Measurements from ENCODE around the gene SLF2.

SLF2 gene

DNA sequence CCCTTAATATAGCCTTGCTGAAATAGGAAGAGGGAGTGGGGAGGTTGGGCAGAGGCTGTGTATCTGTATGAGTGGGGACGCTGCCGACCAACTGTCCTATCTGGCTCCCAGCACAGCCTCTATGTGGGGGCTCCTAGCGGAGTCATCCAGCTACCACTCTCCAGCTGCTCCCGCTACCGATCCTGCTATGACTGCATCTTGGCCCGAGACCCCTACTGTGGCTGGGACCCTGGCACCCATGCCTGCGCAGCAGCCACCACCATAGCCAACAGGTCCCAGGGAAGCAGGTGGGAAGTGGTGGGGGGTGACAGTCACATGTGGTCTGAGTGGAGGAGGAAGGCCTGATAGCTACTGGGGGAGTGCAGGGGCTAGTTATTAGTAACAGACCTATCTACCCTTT is 67.9 kb downstream of the SLF2 start:
- no peak for DNase-seq (ENCODE audit: low spot score)

DNA sequence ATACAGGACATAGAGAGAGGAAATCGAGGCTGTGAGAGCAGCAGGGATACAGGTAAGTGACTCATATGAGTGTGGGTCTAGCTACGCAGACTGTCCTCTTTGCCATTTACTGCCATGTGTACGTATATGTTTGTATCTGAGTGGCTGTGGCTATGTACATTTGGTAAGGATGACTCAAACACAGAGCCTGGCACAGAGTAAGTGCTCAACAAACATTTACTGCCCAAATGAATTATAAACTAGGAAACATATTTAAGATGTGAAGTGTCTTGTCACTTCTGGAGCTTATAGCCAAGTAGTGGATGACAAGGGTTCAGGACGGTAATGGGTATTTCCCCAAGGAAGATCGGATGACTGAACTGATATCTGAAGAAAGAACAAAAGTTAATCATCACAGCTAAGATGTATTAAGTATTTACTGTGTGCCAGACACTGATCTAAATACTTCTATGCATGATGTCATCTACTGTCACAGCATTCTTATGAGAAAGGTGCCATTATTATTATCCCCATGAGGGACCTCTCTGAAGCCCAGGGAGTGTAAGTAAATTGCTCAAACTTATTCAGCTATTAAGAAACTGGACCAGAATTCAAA is 68.5 kb downstream of the SLF2 start:
- no peak for DNase-seq (ENCODE audit: low spot score)

- DNase-seq (ENCODE audit: low spot score), result no peak
Observed at GRCh38 chr10:100982916-100983830, 70.4 kb downstream of the SLF2 start.

GRCh38 chr10:100983868-100984671 is 71.3 kb downstream of the SLF2 start:
- DNase-seq (ENCODE audit: low spot score), result no peak

DNA sequence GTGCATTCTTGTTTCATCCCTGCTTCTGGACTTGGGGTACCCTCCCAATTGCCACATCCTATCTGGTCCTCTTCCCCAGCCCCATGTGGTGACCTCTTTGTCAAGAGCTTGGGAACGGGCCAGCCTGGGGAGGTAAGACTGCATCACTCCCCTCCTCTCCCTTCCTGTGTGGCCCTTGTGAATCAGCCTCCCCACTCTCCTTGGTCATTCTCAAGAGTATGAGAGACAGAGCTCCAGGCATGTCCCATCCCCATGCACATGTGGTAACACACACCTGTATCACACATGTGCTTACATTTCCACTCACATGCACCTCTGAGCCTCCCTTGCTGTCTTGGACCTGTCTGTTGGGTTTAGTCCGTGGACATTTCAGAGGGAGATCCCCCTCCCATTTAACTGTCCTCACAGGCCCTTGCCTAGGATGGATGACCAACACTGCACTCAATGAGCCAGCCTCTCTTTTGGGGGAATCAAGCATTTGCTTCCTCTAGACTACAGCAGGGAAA is 72.0 kb downstream of the SLF2 start:
- no peak for DNase-seq (ENCODE audit: low spot score)

DNA sequence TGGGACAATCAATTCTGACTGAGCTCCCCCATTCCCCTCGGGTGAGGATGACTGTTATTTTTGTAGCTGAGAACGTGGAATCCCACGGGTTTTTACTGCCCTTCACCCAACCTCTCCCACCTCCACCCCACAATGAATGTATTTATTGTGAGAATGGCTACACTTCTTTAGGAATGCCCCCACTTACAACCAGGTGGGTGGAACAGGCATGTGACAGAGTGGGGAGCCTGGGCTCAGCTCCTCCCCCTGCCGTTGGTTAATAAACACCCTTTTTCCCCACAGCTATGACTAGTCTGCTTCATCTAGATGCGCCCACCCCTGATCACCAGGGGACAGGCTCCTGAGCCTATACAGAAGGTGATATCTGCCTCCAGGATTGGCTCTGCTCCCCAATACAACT is 72.6 kb downstream of the SLF2 start:
- DNase-seq (ENCODE audit: low spot score), result no peak

- DNase-seq (ENCODE audit: low spot score), result no peak
Observed at GRCh38 chr10:100986623-100986951, 73.8 kb downstream of the SLF2 start.

DNA sequence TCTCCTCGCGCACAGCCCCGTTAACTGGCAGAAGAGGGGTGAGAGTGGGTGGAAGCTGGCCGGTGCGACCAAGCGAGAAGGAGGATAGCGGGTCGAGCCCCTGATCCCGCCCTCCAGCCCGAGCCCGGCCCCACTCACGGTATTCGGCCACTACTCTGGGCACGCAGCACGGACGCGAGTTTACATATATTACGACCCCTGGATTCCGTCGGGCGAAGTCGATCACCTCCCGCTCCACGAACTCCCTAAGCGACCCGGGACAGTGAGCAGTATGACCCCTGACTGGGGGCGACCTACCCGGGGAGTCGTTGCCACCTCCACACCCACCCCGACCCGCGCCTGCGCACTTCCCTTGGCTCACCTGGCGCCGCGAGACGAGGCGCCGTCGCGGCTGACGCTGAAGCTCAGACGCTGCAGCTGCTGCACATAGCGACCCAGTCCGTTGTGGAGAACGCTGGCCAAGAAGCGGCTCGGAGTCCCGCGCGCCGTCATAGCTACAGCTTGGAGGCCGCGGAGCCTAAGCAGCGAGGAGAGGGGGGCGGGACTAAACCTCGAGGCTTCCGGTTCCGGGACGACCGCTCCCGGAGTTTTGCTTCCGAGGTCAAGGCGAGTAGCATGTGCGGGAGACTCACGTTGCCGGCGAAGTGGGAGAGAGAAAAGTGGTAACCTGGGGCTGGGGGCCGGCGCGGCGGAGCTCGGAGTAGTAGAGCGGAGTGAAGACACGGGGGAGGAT is 74.4 kb downstream of the SLF2 start, which contains the start of the genes MRPL43 and TWNK:
MRPL43 (minus strand) TSS at position 546 of the 733 bp plus-strand sequence; CDS start at position 492, 54 bp downstream.
TWNK (plus strand) TSS at position 592 of the 733 bp plus-strand sequence. CDS start 668 bp downstream, outside the sequence.
- DNase-seq (ENCODE audit: low spot score), result peak; percentile 70

GRCh38 chr10:100987685-100988049 is 74.9 kb downstream of the SLF2 start:
- DNase-seq (ENCODE audit: low spot score), result no peak

DNA sequence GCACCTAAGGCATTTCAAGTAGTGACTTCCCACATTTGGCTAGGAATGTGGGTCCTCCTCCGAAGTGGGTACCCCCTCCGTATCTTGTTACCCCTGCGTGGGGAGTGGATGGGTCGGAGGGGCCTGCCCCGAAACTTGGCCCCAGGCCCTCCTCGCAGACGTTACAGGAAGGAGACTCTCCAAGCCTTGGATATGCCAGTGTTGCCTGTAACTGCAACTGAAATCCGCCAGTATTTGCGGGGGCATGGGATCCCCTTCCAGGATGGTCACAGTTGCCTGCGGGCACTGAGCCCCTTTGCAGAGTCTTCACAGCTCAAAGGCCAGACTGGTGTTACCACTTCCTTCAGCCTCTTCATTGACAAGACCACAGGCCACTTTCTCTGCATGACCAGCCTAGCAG is 75.4 kb downstream of the SLF2 start:
- DNase-seq (ENCODE audit: low spot score), result no peak

DNA sequence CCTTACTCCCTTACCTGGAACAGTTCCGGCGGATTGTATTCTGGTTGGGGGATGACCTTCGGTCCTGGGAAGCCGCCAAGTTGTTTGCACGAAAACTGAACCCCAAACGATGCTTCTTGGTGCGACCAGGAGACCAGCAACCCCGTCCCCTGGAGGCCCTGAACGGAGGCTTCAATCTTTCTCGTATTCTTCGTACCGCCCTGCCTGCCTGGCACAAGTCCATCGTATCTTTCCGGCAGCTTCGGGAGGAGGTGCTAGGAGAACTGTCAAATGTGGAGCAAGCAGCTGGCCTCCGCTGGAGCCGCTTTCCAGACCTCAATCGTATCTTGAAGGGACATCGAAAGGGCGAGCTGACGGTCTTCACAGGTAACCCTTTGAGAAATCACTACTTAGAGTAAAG is 76.3 kb downstream of the SLF2 start:
- no peak for DNase-seq (ENCODE audit: low spot score)

DNA sequence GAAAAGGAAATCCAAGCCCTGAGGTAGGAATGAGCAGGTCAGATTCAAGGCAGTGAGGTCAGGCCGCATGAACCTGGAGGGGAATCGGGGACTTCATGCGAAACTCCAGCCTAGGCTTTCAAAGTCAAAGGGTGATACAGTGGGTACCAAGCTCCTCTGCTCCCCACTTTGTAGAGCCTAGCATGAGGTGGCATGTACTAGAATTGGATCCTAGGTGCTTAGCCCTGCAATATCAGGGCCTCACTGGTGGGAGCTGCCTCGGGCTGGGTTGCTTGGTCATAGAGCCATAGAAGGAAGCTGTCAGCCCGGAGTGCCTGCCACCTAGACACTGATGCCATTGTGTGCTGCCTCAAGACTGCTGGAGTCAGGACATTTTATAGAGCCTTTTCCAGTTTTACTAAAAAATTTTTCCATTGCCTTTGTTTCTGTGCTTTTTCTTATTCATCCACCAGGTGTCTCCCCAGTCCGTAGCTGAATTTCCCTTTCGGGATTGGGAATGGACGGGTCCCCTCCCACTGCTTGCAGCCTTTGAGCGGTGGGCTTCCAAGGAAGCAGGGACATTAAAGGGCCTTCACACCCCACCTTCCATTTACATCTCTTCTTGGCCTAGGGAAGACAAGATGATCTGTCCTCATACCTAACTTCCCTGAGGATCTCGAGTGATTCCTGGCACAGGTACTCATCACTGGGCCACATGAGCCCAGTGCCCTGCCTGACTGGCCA is 81.4 kb downstream of the SLF2 start:
- DNase-seq (ENCODE audit: low spot score), result peak; percentile 52

- DNase-seq (ENCODE audit: low spot score), result no peak
Observed at GRCh38 chr10:100995181-100995580, 82.4 kb downstream of the SLF2 start.

DNA sequence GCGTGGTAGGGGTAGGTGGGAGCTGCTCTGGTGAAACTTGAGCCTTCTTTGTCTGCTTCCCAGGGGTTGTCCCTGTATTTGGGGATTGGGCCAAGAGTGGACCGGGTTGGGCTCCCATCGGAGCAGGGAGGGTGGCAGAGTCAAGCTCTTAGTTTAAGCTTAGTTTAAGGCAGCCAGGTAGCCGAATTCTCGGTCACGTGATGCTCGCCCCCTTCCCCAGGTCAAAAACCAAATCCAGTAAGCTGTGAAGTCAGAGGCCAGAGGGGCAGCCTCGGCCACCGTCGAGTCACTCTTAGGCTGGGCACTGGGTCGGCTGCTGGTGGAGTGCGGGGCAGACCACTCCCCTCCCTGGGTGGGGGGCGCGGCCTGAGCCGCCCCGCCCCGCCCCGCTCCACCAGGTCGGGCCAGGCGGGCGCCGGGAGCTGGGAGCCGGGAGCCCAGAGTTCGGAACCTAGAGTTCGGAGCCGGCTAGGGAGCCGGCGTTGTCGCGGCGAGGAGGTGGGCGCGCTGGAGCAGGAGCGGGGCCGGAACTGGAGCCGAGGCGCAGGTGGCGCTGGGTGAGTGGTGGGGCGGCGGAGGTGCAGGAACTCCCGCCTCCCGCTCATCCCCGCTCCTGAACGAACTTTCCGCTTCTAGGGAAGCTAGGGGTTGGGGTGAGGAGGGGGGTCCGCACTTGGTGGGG is 84.1 kb downstream of the SLF2 start:
- DNase-seq (ENCODE audit: low spot score), result peak; percentile 33

DNA sequence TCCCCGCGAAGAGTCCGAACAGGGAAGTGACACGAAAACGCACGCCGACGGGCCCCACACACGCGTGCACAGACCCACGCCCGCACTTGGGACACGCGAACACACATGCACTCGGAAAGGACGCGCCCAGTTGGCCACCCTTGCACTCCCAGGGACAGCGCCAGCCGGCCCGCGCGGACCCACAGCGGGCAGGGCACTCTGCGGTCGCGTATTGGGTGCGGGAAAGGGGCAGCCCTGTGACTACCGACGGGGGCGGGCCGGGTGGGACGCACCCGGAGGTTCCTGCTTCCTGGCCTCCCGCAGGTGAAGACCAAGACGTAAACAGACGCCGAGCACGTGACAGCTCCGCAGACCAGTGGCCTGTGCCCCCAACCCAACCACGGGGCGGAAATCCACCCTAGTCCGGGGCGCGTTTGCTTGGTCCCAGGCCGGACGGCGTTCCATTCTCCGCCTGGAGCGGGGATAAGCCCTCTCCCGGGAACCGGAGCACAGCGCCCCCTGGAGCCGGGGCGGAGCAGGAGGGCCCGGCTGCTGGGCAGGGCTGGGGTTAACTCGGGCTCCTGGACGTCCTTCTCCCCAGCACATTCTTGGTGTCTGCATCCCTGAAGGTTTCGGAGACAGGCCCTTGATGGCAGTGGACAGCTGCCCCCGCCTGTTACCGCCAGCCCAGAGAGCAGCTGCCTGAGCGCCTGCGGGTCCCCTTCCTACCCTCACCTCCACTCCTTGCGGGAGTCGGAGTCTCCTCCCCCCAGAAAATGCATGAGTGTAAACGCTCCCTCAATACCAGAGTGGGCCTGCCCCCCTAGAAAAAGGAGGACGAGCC is 84.8 kb downstream of the SLF2 start:
- peak; percentile 82 for DNase-seq (ENCODE audit: low spot score)

- DNase-seq (ENCODE audit: low spot score), result peak; percentile 71
Observed at GRCh38 chr10:100998183-100998990, 85.6 kb downstream of the SLF2 start.

- DNase-seq (ENCODE audit: low spot score), result peak; percentile 61
Observed at GRCh38 chr10:100998991-100999741, 86.4 kb downstream of the SLF2 start.

- DNase-seq (ENCODE audit: low spot score), result no peak
Observed at GRCh38 chr10:100999742-101000126, 87.0 kb downstream of the SLF2 start, which contains the start of gene LZTS2. Gene LZTS2 (plus strand): TSS chr10:100999808. CDS start chr10:101002539, 2,731 bp downstream.

All from SW480 (cell line).